Measurements from ENCODE around the gene CCL25.
"Not testable (repeated sequence)": the region's sequence is repeated elsewhere in the genome, so short reads cannot be mapped to it uniquely, and the experiment has no call there.

The CCL25 gene

DNA sequence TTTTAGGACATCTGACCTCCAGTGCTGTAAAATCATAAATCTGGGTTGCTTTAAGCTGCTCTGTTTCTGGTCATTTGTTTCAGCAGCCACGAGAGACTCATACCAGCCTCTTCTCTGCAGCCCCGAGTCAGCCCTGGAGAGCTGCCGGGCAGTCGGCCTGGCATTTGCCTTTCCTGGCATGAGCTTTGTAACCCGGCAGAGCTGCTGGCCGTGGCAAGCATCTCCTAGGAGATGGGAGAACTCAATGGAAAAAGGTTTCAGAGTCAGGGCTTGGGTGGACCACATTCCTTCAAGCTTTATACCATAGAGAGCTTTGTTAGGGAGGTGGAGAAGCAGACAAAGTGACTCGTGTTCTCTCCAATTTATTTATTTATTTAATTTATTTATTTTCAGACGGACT lies 21.6 kb upstream of the CCL25 start:
- WGBS: 79% methylated on average over 7 of the region's 8 CpGs
- no peak overlapping the region for H4K91ac ChIP-seq (ENCODE audit: low read length)
- no peak overlapping the region for H2AK5ac ChIP-seq (ENCODE audit: low read length, severe bottlenecking)
- H3K9ac ChIP-seq (ENCODE audit: low read length): no peak overlapping the region
- no peak overlapping the region for H3K23ac ChIP-seq (ENCODE audit: low read length in 2 of 2)
- H3K4me1 ChIP-seq (ENCODE audit: control insufficient read depth, insufficient read depth, low read depth, low read length): peaks cover 10% of the 10 kb centered on the region
- H2BK120ac ChIP-seq (ENCODE audit: low read depth, low read length): no peak overlapping the region
- H2BK12ac ChIP-seq (ENCODE audit: low read length in 2 of 2): no peak overlapping the region
- H3K27me3 ChIP-seq (ENCODE audit: control insufficient read depth in 1 of 2, insufficient read depth in 1 of 2, low read length in 2 of 2): peaks cover 0 to 7% of the 10 kb centered on the region in 2 experiments
- no peak overlapping the region for H3K4me2 ChIP-seq (ENCODE audit: low read length, poor library complexity, severe bottlenecking)
- H3K36me3 ChIP-seq (ENCODE audit: control insufficient read depth in 1 of 2, insufficient read depth in 2 of 2, low read depth in 1 of 2, low read length in 2 of 2): no peaks in the 10 kb centered on the region
- no peaks in the 10 kb centered on the region for H3K79me1 ChIP-seq (replicated peaks; ENCODE audit: low read length, poor library complexity, severe bottlenecking)
- H3K4me3 ChIP-seq (ENCODE audit: insufficient read depth in 1 of 2, low read depth in 1 of 2, low read length in 2 of 2): no peak overlapping the region
- H2AFZ ChIP-seq (ENCODE audit: low read depth, low read length): no peak overlapping the region
- H4K8ac ChIP-seq (ENCODE audit: low read length): no peak overlapping the region
- no peak overlapping the region for H3K27ac ChIP-seq (ENCODE audit: low read length, poor library complexity, severe bottlenecking)
- no peak overlapping the region for H3K14ac ChIP-seq (ENCODE audit: low read length in 2 of 2)
- H2BK5ac ChIP-seq (ENCODE audit: low read depth, low read length, poor library complexity, severe bottlenecking): no peak overlapping the region
- H3K18ac ChIP-seq (ENCODE audit: low read depth in 1 of 2, low read length in 2 of 2): no peak overlapping the region
- DNase-seq: no peak
- no peak overlapping the region for H3K4ac ChIP-seq (ENCODE audit: low read depth in 1 of 2, low read length in 2 of 2)
- no peaks in the 10 kb centered on the region for H3K9me3 ChIP-seq (ENCODE audit: control insufficient read depth, low read length)
- H2BK15ac ChIP-seq (ENCODE audit: low read depth, poor library complexity, severe bottlenecking): no peak overlapping the region

DNA sequence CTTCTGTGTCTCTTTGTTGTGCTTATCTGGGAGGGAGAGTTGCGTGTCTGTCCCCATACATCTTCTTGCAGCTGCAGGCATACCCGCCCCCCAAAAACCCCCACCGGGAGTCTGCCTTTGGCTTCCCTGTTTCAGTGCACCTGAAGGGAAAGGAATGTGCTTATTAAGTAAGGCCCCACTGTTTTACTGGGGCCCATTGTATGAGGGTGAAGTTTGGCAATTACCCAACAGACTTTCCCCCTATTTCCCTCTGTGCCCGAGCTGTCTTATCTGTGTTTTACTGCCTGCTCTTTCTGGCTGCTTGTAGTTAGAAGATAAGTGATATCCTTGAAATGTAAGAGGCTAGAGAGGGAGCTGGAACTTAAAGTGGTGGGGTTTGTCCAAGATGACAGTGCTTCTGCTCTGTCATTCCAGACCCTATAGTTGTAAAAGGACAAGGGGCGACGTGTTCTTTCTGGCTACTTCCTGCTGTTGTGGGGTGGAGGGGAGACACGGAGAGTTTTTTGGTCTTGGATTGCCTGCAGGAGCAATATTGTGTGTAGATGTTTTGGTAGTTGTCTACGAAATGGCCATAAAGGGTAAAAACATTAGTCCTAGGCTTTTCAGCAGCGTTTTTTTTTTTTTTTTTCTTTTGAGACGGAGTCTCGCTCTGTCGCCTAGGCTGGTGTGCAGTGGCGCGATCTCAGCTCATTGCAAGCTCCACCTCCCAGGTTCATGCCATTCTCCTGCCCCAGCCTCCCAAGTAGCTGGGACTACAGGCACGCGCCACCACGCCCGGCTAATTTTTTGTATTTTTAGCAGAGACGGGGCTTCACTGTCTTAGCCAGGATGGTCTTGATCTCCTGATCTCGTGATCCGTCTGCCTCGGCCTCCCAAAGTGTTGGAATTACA lies 19.0 kb upstream of the CCL25 start:
- H4K91ac ChIP-seq (ENCODE audit: low read length); H3K9ac ChIP-seq (ENCODE audit: low read length); H2BK120ac ChIP-seq (ENCODE audit: low read depth, low read length); H3K18ac ChIP-seq (ENCODE audit: low read depth in 1 of 2, low read length in 2 of 2); H3K4me1 ChIP-seq (ENCODE audit: control insufficient read depth, insufficient read depth, low read depth, low read length); H3K4me3 ChIP-seq (ENCODE audit: insufficient read depth in 1 of 2, low read depth in 1 of 2, low read length in 2 of 2); H3K23ac ChIP-seq (ENCODE audit: low read length in 2 of 2); H2AK5ac ChIP-seq (ENCODE audit: low read length, severe bottlenecking); H3K9me3 ChIP-seq (ENCODE audit: control insufficient read depth, low read length); H2BK5ac ChIP-seq (ENCODE audit: low read depth, low read length, poor library complexity, severe bottlenecking); H3K4ac ChIP-seq (ENCODE audit: low read depth in 1 of 2, low read length in 2 of 2); H3K79me1 ChIP-seq (replicated peaks; ENCODE audit: low read length, poor library complexity, severe bottlenecking); H4K8ac ChIP-seq (ENCODE audit: low read length); H2BK15ac ChIP-seq (ENCODE audit: low read depth, poor library complexity, severe bottlenecking); H2AFZ ChIP-seq (ENCODE audit: low read depth, low read length); DNase-seq; H2BK12ac ChIP-seq (ENCODE audit: low read length in 2 of 2); H3K36me3 ChIP-seq (ENCODE audit: control insufficient read depth in 1 of 2, insufficient read depth in 2 of 2, low read depth in 1 of 2, low read length in 2 of 2); H3K14ac ChIP-seq (ENCODE audit: low read length in 2 of 2); H3K27ac ChIP-seq (ENCODE audit: low read length, poor library complexity, severe bottlenecking); H3K4me2 ChIP-seq (ENCODE audit: low read length, poor library complexity, severe bottlenecking): not testable (repeated sequence)
- WGBS: 41% methylated on average over 19 of the region's 22 CpGs
- H3K27me3 ChIP-seq (ENCODE audit: control insufficient read depth in 1 of 2, insufficient read depth in 1 of 2, low read length in 2 of 2): peaks cover 18 to 22% of the 10 kb centered on the region in 2 experiments

DNA sequence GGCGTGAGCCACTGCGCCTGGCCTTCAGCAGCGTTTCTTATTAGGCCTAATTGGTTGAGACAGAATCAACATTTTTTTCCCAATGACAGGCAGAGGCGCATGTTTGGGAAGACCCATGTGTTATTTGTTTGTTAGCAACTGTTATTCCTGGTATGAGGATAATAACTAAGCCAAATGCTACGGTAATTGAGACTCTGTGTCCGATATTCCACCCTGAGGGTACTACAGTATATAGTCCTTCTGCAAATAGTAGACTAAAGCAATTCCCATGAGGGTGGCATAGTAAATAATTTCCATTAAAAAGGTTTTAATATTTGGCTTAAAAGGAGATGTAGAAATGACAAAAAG lies 18.4 kb upstream of the CCL25 start:
- Histone ChIP-seq H3K36me3 (ENCODE audit: control insufficient read depth in 1 of 2, insufficient read depth in 2 of 2, low read depth in 1 of 2, low read length in 2 of 2) (no peaks in the 10 kb centered on the region), H3K27me3 (ENCODE audit: control insufficient read depth in 1 of 2, insufficient read depth in 1 of 2, low read length in 2 of 2) (peaks cover 22 to 27% of the 10 kb centered on the region in 2 experiments), H2AK5ac (ENCODE audit: low read length, severe bottlenecking) (no peak overlapping the region), H4K8ac (ENCODE audit: low read length) (no peak overlapping the region), H2AFZ (ENCODE audit: low read depth, low read length) (no peak overlapping the region), H3K4ac (ENCODE audit: low read depth in 1 of 2, low read length in 2 of 2) (no peak overlapping the region), H3K9me3 (ENCODE audit: control insufficient read depth, low read length) (no peaks in the 10 kb centered on the region), H2BK12ac (ENCODE audit: low read length in 2 of 2) (no peak overlapping the region), H3K18ac (ENCODE audit: low read depth in 1 of 2, low read length in 2 of 2) (no peak overlapping the region), H3K23ac (ENCODE audit: low read length in 2 of 2) (no peak overlapping the region), H3K4me3 (ENCODE audit: insufficient read depth in 1 of 2, low read depth in 1 of 2, low read length in 2 of 2) (no peak overlapping the region), H4K91ac (ENCODE audit: low read length) (no peak overlapping the region), H2BK15ac (ENCODE audit: low read depth, poor library complexity, severe bottlenecking) (no peak overlapping the region), H3K9ac (ENCODE audit: low read length) (no peak overlapping the region), H2BK120ac (ENCODE audit: low read depth, low read length) (no peak overlapping the region), H3K4me2 (ENCODE audit: low read length, poor library complexity, severe bottlenecking) (no peak overlapping the region), H3K79me1 (replicated peaks; ENCODE audit: low read length, poor library complexity, severe bottlenecking) (no peaks in the 10 kb centered on the region), H2BK5ac (ENCODE audit: low read depth, low read length, poor library complexity, severe bottlenecking) (no peak overlapping the region), H3K27ac (ENCODE audit: low read length, poor library complexity, severe bottlenecking) (no peak overlapping the region), H3K4me1 (ENCODE audit: control insufficient read depth, insufficient read depth, low read depth, low read length) (peaks cover under 1% of the 10 kb centered on the region), H3K14ac (ENCODE audit: low read length in 2 of 2) (no peak overlapping the region)
- 81% methylated on average over 6 of the region's 6 CpGs for WGBS
- no peak for DNase-seq

DNA sequence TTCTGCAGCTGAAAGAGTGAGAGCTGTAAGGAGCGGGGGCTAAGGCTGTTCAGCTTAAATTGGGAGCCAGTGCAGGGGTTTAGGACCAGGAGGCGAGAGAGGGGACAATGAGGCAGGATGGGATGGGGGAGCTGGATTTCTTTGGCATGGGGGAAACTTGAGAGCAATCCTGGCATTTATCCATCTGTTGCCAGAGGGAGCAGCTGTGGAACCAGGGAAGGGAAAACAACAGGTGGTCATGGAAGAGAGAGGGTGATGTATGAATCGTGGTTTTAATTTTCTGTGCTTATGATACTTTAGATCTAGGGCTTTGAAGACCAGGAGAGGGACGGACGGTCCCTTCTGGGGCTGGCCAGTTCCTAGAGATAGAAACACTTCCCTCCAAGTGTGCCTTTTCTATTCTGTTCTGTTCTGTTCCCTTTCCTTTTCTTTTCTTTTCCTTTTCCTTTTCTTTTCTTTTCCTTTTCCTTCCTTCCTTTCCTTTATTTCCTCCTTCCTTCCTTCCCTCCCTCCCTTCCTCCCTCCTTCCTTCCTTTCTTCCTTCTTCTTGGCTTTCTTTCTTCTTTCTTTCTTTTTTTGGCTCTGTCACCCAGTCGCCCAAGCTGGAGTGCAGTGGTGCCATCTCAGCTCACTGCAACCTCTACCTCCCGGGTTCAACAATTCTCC lies 16.0 kb upstream of the CCL25 start:
- Histone ChIP-seq H4K8ac (ENCODE audit: low read length) (no peak overlapping the region), H3K4me3 (ENCODE audit: insufficient read depth in 1 of 2, low read depth in 1 of 2, low read length in 2 of 2) (no peak overlapping the region), H2AFZ (ENCODE audit: low read depth, low read length) (no peak overlapping the region), H2BK12ac (ENCODE audit: low read length in 2 of 2) (no peak overlapping the region), H3K14ac (ENCODE audit: low read length in 2 of 2) (no peak overlapping the region), H2BK120ac (ENCODE audit: low read depth, low read length) (no peak overlapping the region), H3K9ac (ENCODE audit: low read length) (no peak overlapping the region), H3K9me3 (ENCODE audit: control insufficient read depth, low read length) (no peaks in the 10 kb centered on the region), H3K4me2 (ENCODE audit: low read length, poor library complexity, severe bottlenecking) (no peak overlapping the region), H2BK15ac (ENCODE audit: low read depth, poor library complexity, severe bottlenecking) (no peak overlapping the region), H3K4ac (ENCODE audit: low read depth in 1 of 2, low read length in 2 of 2) (no peak overlapping the region), H3K27me3 (ENCODE audit: control insufficient read depth in 1 of 2, insufficient read depth in 1 of 2, low read length in 2 of 2) (peaks cover 24 to 25% of the 10 kb centered on the region in 2 experiments), H3K23ac (ENCODE audit: low read length in 2 of 2) (no peak overlapping the region), H4K91ac (ENCODE audit: low read length) (no peak overlapping the region), H3K36me3 (ENCODE audit: control insufficient read depth in 1 of 2, insufficient read depth in 2 of 2, low read depth in 1 of 2, low read length in 2 of 2) (no peaks in the 10 kb centered on the region), H3K18ac (ENCODE audit: low read depth in 1 of 2, low read length in 2 of 2) (no peak overlapping the region), H2AK5ac (ENCODE audit: low read length, severe bottlenecking) (no peak overlapping the region), H3K4me1 (ENCODE audit: control insufficient read depth, insufficient read depth, low read depth, low read length) (peaks cover 2% of the 10 kb centered on the region), H3K79me1 (replicated peaks; ENCODE audit: low read length, poor library complexity, severe bottlenecking) (no peaks in the 10 kb centered on the region), H3K27ac (ENCODE audit: low read length, poor library complexity, severe bottlenecking) (no peak overlapping the region), H2BK5ac (ENCODE audit: low read depth, low read length, poor library complexity, severe bottlenecking) (no peak overlapping the region)
- DNase-seq: no peak
- WGBS: 80% methylated on average over 7 of the region's 7 CpGs
